Stimulated activated CD8-positive, alpha-beta memory T cell treated with anti-CD3 and anti-CD28 coated beads, Interleukin-12 subunit alpha, Interleukin-12 subunit beta, amount 100 ng/mL, for 24 hours (primary cell): ENCODE results near the gene RFC3.
"Not testable (repeated sequence)": the region's sequence is repeated elsewhere in the genome, so short reads cannot be mapped to it uniquely, and the experiment has no call there.

Experiments used
- DNase-seq: peaks from one replicate; pipeline ENCODE4 v3.0.0-alpha.2; 2020; ENCODE audit errors: extremely low read depth

Gene RFC3

GRCh38 chr13:33812829-33813228, 5.1 kb upstream of the RFC3 start:
- DNase-seq, result not testable (repeated sequence)

DNA sequence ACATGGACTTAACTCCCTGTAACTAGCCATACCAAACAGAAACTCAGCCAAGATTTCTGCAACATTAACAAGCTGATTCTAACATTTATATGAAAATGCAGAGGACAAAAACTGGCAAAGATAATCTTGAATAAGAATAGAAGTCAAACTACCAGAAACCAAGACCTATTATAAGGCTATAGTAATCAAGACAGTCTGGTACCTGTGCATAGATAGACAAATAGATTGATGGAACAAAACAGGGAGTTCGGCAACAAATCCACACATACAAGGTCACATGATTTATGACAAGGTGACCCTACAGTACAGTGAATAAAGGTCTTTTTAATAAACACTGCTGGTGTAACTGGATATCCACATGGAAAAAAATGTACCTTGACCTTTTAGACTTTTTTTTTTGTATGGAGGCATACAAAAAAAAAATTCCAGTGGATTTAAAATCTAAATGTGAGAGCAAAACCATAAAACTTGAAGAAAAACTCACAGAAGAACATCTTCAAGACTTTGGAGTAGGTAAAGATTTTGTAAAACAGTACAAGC, 2.9 kb upstream of the RFC3 start:
- no peak for DNase-seq

GRCh38 chr13:33816912-33817311, 1.0 kb upstream of the RFC3 start:
- DNase-seq, result no peak

DNA sequence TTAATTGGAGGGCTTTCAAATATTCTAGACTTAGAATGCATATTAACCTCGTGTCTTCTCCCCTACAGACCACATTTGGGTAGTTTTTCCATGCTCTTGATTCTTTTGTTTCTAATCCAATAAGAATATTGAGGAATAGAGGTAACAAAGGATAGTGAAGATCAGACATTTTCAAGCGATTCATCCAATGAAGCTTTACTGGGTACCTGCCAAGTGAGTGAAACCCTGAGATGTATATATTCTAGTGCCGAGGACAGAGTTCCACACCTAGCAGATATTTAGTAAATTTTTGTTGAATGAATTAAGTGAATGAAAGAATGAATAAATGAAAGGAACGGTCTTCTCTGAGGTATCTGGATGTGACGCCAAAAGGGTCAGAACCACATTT, 442 bp upstream of the RFC3 start:
- no peak for DNase-seq

DNA sequence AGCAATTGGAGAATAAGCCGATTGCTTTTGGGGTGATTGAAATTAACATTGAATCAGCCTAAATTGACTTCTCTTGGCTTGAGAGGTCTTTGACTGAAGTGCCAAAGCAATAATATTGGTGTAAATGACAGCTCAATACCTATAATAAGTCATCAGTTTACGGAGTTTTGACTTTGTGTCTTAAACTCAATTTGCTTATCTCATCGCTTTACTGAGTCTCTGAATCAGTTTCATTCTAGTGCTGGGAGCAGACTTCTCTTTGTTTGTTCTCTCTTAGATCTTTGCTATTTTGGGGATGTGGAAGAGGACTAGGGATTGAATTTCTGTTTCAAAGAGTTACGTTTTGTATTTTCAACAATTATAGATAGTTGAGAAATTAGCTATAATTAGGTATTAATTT, 7.1 kb downstream of the RFC3 start:
- no peak for DNase-seq

DNA sequence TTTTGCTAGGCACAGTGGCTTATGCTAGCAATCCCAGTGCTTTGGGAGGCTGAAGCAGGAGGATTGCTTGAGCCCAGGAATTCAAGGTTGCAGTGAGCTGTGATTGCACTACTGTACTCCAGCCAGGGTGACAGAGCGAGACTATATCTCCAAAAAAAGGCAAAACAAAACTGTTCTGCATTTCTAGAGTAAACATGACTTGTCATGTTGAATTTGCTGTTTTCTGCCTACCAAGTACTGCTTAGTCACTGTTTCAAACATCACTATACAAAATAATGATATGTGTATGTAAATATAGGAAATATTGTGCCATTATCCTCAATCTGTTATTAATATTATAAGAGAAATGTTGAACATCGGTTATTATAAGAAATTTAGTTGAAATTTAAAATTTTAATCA, 9.2 kb downstream of the RFC3 start:
- no peak for DNase-seq

GRCh38 chr13:33828431-33829129, 10.6 kb downstream of the RFC3 start:
- no peak for DNase-seq

GRCh38 chr13:33832872-33833271, 14.9 kb downstream of the RFC3 start:
- no peak for DNase-seq

DNA sequence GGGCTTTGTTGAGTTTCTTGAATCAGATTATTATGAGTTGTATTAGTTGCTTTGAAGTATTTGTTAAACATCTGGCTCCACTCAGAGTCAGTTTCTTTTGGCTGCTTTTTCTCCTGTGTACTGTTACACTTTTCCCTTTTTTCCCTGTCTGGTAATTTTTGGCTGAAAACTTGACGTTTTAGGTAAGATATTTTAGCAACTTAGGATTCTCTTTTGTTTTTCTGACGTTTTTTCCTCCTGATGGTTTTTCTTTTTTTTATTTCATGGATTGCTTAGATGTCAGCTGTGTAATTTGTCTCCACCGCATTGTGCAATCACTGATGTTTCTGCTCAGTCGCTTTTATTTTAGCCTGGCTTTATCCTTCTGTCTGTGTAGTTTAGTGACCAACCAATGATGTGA, 20.7 kb downstream of the RFC3 start:
- no peak for DNase-seq

DNA sequence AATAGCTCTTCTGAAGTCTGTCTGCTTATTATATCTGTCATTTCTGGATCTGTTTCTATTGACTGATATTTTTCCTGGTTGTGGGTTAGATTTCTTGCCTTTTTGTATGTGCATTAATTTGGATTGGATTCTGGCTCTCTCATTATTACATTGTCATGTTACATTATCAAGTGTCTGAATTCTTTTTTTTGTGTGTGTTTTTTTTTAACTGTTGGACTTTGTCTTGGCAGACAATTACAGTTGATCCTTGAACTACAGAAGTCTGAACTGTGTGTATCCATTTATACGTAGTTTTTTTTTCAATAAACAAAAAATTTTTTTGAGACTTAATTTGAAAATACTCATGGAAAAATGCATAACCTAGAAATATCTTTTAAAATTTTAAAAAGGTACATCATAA, 22.5 kb downstream of the RFC3 start:
- no peak for DNase-seq

DNA sequence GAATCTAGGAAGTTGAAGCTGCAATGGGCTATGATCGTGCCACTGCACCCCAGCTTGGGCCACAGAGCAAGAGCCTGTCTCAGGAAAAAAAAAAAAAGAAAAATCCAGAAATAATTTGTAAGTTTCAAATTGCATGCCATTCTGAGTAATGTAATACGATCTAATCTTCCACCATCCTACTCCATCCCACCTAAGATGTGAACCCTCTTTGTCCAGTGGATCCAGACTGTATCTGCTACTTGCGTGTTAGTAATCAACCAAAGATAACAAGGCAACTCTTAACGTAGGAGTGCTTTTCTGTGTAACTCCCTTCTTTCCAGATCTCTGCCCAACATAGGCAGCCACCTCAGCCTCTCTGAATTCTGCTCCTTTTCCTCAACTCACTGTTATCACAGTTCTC, 24.3 kb downstream of the RFC3 start:
- DNase-seq, result no peak

DNA sequence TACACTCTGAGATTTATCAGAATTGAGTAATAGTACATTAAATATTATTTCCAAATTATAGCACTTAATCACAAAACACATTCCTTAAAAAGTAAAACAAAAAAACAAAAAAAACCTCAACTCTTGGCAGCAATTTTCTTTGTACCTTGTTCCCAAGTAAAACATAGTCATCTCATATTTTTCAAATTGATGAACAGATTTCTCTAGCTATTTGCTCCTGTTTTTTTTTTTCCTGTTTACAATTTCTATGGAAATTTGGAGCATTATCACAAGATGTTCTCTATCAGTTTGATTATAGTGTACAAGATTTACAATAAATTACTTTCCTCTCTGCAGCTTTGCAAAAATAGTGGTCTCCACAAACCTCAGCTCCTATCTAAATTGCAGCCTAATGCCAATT, 25.0 kb downstream of the RFC3 start:
- no peak for DNase-seq

- DNase-seq, result no peak
These were observed 27.8 kb downstream of the RFC3 start for GRCh38 chr13:33845572-33846302.

GRCh38 chr13:33846303-33847062, 28.5 kb downstream of the RFC3 start:
- no peak for DNase-seq

- DNase-seq, result no peak
These were observed 31.3 kb downstream of the RFC3 start for GRCh38 chr13:33849211-33849610.

DNA sequence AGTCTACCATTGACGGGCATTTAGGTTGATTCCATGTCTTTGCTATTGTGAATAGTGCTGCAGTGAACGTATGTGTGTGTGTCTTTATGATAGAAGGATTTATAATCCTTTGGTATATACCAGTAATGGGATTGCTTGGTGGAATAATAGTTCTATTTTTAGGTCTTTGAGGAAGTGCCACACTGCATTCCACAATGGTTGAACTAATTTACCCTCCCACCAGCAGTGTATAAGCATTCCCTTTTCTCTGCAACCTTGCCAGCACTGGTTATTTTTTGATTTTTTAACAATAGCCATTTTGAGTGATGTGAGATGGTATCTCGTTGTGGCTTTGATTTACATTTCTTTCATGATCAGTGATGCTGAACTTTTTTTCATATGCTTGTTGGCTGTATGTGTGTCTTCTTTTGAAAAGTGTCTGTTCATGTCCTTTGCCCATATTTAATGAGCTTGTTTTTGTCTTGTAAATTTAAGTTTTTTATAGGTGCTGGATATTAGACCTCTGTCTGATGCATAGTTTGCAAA, 37.5 kb downstream of the RFC3 start:
- DNase-seq, result no peak

- no peak for DNase-seq
These were observed 41.8 kb downstream of the RFC3 start for GRCh38 chr13:33859691-33860303.

GRCh38 chr13:33860526-33860925, 42.6 kb downstream of the RFC3 start:
- no peak for DNase-seq

- no peak for DNase-seq
These were observed 44.1 kb downstream of the RFC3 start for GRCh38 chr13:33862016-33862415.

GRCh38 chr13:33863188-33863789, 45.3 kb downstream of the RFC3 start:
- no peak for DNase-seq

GRCh38 chr13:33865945-33866344, 48.0 kb downstream of the RFC3 start:
- no peak for DNase-seq
